Keratinocyte (primary cell): Measurements from ENCODE around the gene DRICH1. TPM values are rescaled to one million over a fixed set of nuclear protein-coding genes. Genes with fewer than 3 reads are reported as not detected.

Experiments used
- DNase-seq: peaks from one replicate; pipeline ENCODE4 v3.0.0-alpha.2; 2011; ENCODE audit warnings: low read depth, missing footprints, low spot score
- FAIRE-seq: peaks from 2 replicates; lab custom pipeline; 2011; peaks lifted over from hg19 to GRCh38; lab: Jason Lieb, UNC
- H2AFZ ChIP-seq: 2 replicates; pipeline ENCODE4 v1.6.0; 2012; ENCODE audit warnings: low read length, control low read depth, inconsistent platforms; ENCODE audit not compliant: control insufficient read depth
- H3K27ac ChIP-seq: 2 replicates; pipeline ENCODE4 v1.5.1; 2011; ENCODE audit warnings: low read length; ENCODE audit not compliant: control insufficient read depth, insufficient read depth
- H3K27me3 ChIP-seq: 3 replicates; pipeline ENCODE4 v1.6.0; 2011; ENCODE audit warnings: low read length; ENCODE audit not compliant: control insufficient read depth, insufficient read depth; ENCODE audit errors: extremely low read depth
- H3K36me3 ChIP-seq, 2 experiments: 2 replicates in 1 of 2; 3 replicates in 1 of 2; pipeline ENCODE4 v1.5.1; 2011; ENCODE audit warnings: low read length in 2 of 2, mild to moderate bottlenecking in 1 of 2; ENCODE audit not compliant: control insufficient read depth in 2 of 2, insufficient read depth in 2 of 2; ENCODE audit errors: extremely low read depth in 1 of 2
- H3K4me1 ChIP-seq: 3 replicates; pipeline ENCODE4 v1.5.1; 2011; ENCODE audit warnings: low read length; ENCODE audit not compliant: control insufficient read depth, insufficient read depth; ENCODE audit errors: extremely low read depth
- H3K4me2 ChIP-seq: 3 replicates; pipeline ENCODE4 v1.6.0; 2011; ENCODE audit warnings: low read depth, low read length; ENCODE audit not compliant: control insufficient read depth, insufficient read depth; ENCODE audit errors: extremely low read depth
- H3K4me3 ChIP-seq, 3 experiments: fragments of 200-600 bp in 1 of 3; sonication (generic) in 1 of 3; 2 replicates in 2 of 3; 3 replicates in 1 of 3; pipeline ENCODE4 v1.5.1; 2011 to 2016; ENCODE audit warnings: low read length in 3 of 3, mild to moderate bottlenecking in 3 of 3, control low read depth in 2 of 3, inconsistent platforms in 1 of 3, low read depth in 1 of 3, mixed read lengths in 1 of 3, mixed run types in 1 of 3, moderate library complexity in 1 of 3; ENCODE audit not compliant: control insufficient read depth in 2 of 3, insufficient read depth in 2 of 3; ENCODE audit errors: extremely low read depth in 1 of 3
- H3K79me2 ChIP-seq: 2 replicates; pipeline ENCODE4 v1.6.0; 2012; ENCODE audit warnings: low read length; ENCODE audit not compliant: control insufficient read depth, insufficient read depth
- H3K9ac ChIP-seq: 3 replicates; pipeline ENCODE4 v1.6.0; 2011; ENCODE audit warnings: low read length; ENCODE audit not compliant: control insufficient read depth, insufficient read depth; ENCODE audit errors: extremely low read depth
- H3K9me1 ChIP-seq: 3 replicates; pipeline ENCODE4 v1.6.0; 2011; ENCODE audit warnings: low read length; ENCODE audit not compliant: control insufficient read depth, insufficient read depth; ENCODE audit errors: extremely low read depth
- H3K9me3 ChIP-seq: 2 replicates; pipeline ENCODE4 v1.5.1; 2012; ENCODE audit warnings: low read depth, low read length; ENCODE audit not compliant: control insufficient read depth
- H4K20me1 ChIP-seq: 3 replicates; pipeline ENCODE4 v1.6.0; 2011; ENCODE audit warnings: low read length; ENCODE audit not compliant: control insufficient read depth, insufficient read depth; ENCODE audit errors: extremely low read depth
- CTCF ChIP-seq, 3 experiments: IDR thresholded peaks in 1 of 3; conservative IDR thresholded peaks in 1 of 3; optimal IDR thresholded peaks in 1 of 3; 2 replicates in 2 of 3; 3 replicates in 1 of 3; pipeline versions ENCODE3 to v1.5.1; 2011; ENCODE audit warnings: low read length in 3 of 3, mild to moderate bottlenecking in 3 of 3, moderate library complexity in 2 of 3, control low read depth in 1 of 3, inconsistent platforms in 1 of 3; ENCODE audit not compliant: insufficient read depth in 2 of 3; ENCODE audit errors: extremely low read depth in 1 of 3
- EZH2 ChIP-seq: IDR thresholded peaks from one replicate; pipeline ENCODE4 v1.6.1; 2012; ENCODE audit warnings: inconsistent platforms, mild to moderate bottlenecking, low read length, moderate library complexity
- dilution Hi-C: fragments of 300-500 bp; cut with MboI; formaldehyde crosslinking; loops from one replicate; pipeline ENCODE4 v1.7.0; 2020; ENCODE audit warnings: low sequenced_read_pairs; ENCODE audit not compliant: extremely low pct_ligation_motif_present
- polyA plus RNA-seq, 5 experiments: library from polyadenylated mRNA; depleted of rRNA in 3 of 5; stranded (reverse) in 3 of 5; stranded (forward) in 1 of 5; unstranded in 1 of 5; fragments of >200 nt; gene quantifications; 1 replicate in 1 of 5; 2 replicates in 3 of 5; 3 replicates in 1 of 5; pipeline versions ENCODE4 v1.2.1 to v1.2.3, GENCODE V29; 2011 to 2012; ENCODE audit warnings: missing spikeins in 2 of 5, low read depth in 1 of 5, low replicate concordance in 1 of 5

Gene DRICH1
- polyA plus RNA-seq, 1 donor (not counting 4 experiments of a cell fraction or from before 2014, with no cell fraction given): 0.12 TPM

DNA sequence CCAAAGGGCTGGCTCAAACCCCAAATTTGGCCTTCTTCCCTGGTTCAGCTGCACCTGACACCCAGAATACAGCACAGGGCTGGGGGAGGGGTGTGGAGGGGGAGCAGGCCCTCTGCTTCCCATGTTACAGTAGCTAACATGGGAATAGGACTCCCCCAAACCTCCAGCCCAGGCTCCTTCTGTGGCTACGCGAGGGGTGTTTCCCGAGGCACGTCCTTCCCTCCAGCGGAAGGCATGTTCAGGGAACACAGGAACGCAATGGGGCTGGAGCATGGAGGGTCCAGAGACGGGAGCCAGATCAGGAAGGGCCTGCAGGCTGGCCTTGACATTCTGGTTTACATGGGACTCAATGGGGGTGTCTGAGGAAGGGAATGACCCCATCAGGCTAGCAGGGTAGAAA lies 40.3 kb downstream of the DRICH1 start:
- no peak overlapping the region for H3K27ac ChIP-seq
- H4K20me1 ChIP-seq: no peaks in the 10 kb centered on the region
- no peaks in the 10 kb centered on the region for H3K27me3 ChIP-seq
- H2AFZ ChIP-seq: no peak overlapping the region
- H3K9me1 ChIP-seq: no peaks in the 10 kb centered on the region
- DNase-seq (no peak), FAIRE-seq (no peak)
- no peaks in the 10 kb centered on the region for H3K9me3 ChIP-seq
- H3K9ac ChIP-seq: no peak overlapping the region
- no peak overlapping the region for H3K4me2 ChIP-seq
- no peaks in the 10 kb centered on the region for H3K4me1 ChIP-seq
- H3K4me3 ChIP-seq: no peak overlapping the region
- H3K79me2 ChIP-seq: no peaks in the 10 kb centered on the region
- dilution Hi-C loops: no loop called here
- H3K36me3 ChIP-seq: no peaks in the 10 kb centered on the region
- TF ChIP-seq CTCF (optimal IDR thresholded peaks at IDR 0.05 in 1 of 3, IDR thresholded peaks at IDR 0.05 in 1 of 3, conservative IDR thresholded peaks at IDR 0.05 in 1 of 3; ENCODE audit: extremely low read depth in 1 of 3, insufficient read depth in 2 of 3, low read length in 3 of 3) (no peak), EZH2 (no peak)

DNA sequence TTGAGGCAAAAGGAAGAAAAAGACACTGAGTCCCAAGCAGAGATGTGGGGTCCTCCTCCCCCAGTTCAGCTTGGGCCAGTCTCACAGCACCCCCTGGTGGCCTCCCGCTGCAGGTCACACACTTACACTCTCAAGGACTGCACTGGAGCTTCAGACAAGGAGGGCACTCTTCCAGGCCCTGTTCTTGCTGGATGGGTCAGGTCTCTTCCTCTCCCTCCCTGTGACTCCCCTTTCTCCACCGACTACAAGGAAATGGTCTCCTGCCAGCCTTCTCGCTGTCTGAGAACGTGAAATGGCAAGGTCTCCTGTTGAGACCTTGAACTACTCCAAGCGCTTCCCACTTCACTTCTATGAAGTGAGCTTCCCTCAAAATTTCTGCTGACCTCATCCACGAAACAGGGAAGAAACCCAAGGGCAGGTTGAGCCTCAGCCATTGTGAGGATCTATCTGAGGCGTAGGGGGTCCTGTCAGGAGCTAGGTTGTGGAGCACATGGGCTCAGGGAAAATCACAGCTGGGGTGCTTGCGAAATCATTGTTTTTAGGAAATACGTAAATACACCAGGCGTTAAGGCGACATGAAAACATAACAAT lies 40.8 kb downstream of the DRICH1 start:
- H3K27ac ChIP-seq: no peak overlapping the region
- no peaks in the 10 kb centered on the region for H3K79me2 ChIP-seq
- dilution Hi-C loops: no loop called here
- H3K27me3 ChIP-seq: no peaks in the 10 kb centered on the region
- H3K9me1 ChIP-seq: no peaks in the 10 kb centered on the region
- H3K9me3 ChIP-seq: no peaks in the 10 kb centered on the region
- no peak overlapping the region for H2AFZ ChIP-seq
- DNase-seq: peak; percentile 15
- H3K4me3 ChIP-seq: no peak overlapping the region
- H3K4me2 ChIP-seq: no peak overlapping the region
- TF ChIP-seq EZH2 (no peak), CTCF (optimal IDR thresholded peaks at IDR 0.05 in 1 of 3, IDR thresholded peaks at IDR 0.05 in 1 of 3, conservative IDR thresholded peaks at IDR 0.05 in 1 of 3; ENCODE audit: extremely low read depth in 1 of 3, insufficient read depth in 2 of 3, low read length in 3 of 3) (peak; percentile 88 to 90 (median 89))
- H3K4me1 ChIP-seq: no peaks in the 10 kb centered on the region
- FAIRE-seq: no peak
- no peak overlapping the region for H3K9ac ChIP-seq
- H3K36me3 ChIP-seq: no peaks in the 10 kb centered on the region
- no peaks in the 10 kb centered on the region for H4K20me1 ChIP-seq
